Calu3 (cell line): ENCODE results near the gene DOCK11. TPM values are rescaled to one million over a fixed set of nuclear protein-coding genes. Genes with fewer than 3 reads are reported as not detected.

ENCODE experiments used
- BruUV-seq: library from RNA; stranded (reverse); fragments of 400-500 nt; replicated peaks from 2 replicates; lab custom pipeline; 2021; lab: Mats Ljungman, UMichigan
- CTCF ChIA-PET: fragments of 300-600 bp; sonication (Branson Sonifier 250); formaldehyde crosslinking; loops from one replicate; lab custom pipeline; 2022; ENCODE audit warnings: antibody characterized with exemption; lab: Charles Lee
- DNase-seq: peaks from one replicate; pipeline ENCODE4 v3.0.0; 2022
- H3K27ac Mint-ChIP-seq: one replicate; pipeline ENCODE4 v1.8.0; 2022; ENCODE audit warnings: mixed read lengths; ENCODE audit not compliant: unreplicated experiment
- H3K27me3 Mint-ChIP-seq: one replicate; pipeline ENCODE4 v1.8.0; 2022; ENCODE audit warnings: mixed read lengths; ENCODE audit not compliant: unreplicated experiment
- H3K36me3 Mint-ChIP-seq: one replicate; pipeline ENCODE4 v1.8.0; 2022; ENCODE audit warnings: mild to moderate bottlenecking, moderate library complexity, mixed read lengths; ENCODE audit not compliant: insufficient read depth, unreplicated experiment
- H3K4me1 Mint-ChIP-seq: one replicate; pipeline ENCODE4 v1.8.0; 2022; ENCODE audit warnings: mild to moderate bottlenecking, low read depth, mixed read lengths; ENCODE audit not compliant: unreplicated experiment
- H3K4me3 Mint-ChIP-seq: one replicate; pipeline ENCODE4 v1.8.0; 2022; ENCODE audit warnings: mild to moderate bottlenecking, low read depth, moderate library complexity, mixed read lengths; ENCODE audit not compliant: unreplicated experiment
- H3K9me3 Mint-ChIP-seq: one replicate; pipeline ENCODE4 v1.8.0; 2022; ENCODE audit warnings: low read depth, mixed read lengths; ENCODE audit not compliant: unreplicated experiment
- intact Hi-C: fragments of 100-400 bp; cut with micrococcal nuclease; formaldehyde crosslinking; loops from one replicate; pipeline ENCODE4 v1.10.0; 2022; ENCODE audit not compliant: unreplicated experiment
- total RNA-seq: library from RNA; stranded (reverse); gene quantifications from 2 replicates; pipeline ENCODE4 v1.2.3, GENCODE V29; 2022
- TF ChIP-seq, protein P1 (sequence below): fragments of 200-600 bp; IDR thresholded peaks from one replicate; pipeline ENCODE4 v1.8.0; 2022; ENCODE audit warnings: antibody characterized with exemption; ENCODE audit not compliant: unreplicated experiment

Gene DOCK11
- total RNA-seq, 1 experiment from 2014 or later, result 1.9 TPM

DNA sequence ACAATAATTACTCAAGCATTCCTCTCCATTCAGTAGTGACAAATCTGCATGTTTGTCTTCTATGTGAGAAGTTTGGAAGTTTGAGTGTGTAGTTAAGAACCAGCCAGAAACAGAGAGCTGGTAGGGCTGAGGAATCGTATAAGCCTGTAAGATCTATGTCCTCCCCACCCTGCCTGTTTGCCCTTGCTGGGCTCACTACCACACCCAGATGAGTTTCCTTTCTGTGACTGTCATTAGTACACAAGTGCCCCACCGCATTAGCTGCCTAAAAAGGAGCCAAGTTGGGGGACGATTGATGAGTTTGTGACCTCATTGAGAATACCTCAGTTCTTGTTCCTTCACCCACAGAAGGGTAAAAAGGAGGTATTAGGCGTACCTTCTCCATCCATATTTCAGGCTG lies 28.3 kb downstream of the DOCK11 start:
- Mint-ChIP-seq H3K27me3 (no peaks in the 10 kb centered on the region), H3K27ac (no peak overlapping the region), H3K36me3 (no peaks in the 10 kb centered on the region), H3K9me3 (no peaks in the 10 kb centered on the region), H3K4me1 (no peaks in the 10 kb centered on the region), H3K4me3 (no peak overlapping the region)
- TF ChIP-seq, protein P1, sequence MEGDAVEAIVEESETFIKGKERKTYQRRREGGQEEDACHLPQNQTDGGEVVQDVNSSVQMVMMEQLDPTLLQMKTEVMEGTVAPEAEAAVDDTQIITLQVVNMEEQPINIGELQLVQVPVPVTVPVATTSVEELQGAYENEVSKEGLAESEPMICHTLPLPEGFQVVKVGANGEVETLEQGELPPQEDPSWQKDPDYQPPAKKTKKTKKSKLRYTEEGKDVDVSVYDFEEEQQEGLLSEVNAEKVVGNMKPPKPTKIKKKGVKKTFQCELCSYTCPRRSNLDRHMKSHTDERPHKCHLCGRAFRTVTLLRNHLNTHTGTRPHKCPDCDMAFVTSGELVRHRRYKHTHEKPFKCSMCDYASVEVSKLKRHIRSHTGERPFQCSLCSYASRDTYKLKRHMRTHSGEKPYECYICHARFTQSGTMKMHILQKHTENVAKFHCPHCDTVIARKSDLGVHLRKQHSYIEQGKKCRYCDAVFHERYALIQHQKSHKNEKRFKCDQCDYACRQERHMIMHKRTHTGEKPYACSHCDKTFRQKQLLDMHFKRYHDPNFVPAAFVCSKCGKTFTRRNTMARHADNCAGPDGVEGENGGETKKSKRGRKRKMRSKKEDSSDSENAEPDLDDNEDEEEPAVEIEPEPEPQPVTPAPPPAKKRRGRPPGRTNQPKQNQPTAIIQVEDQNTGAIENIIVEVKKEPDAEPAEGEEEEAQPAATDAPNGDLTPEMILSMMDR, result no peak
- no peak for DNase-seq
- no TSS peak for BruUV-seq
- intact Hi-C loops, result no loop called here
- CTCF ChIA-PET, result no interaction called here

DNA sequence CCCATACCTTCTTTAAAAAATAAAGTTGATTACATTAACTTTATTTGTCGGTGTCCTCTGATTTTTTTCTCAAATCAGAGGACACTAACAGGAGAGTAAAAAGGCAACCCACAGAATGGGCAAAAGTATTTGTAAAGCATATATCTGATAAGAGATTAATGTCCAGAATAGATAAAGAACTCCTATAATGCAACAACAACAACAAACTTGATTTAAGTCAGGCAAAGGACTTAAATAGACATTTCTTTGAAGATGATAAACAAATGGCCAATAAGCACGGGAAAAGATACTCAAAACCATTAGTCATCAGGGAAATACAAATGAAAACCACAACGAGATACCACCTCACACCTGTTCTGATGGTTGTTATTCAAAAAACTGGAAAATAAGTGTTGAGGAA lies 28.7 kb downstream of the DOCK11 start:
- CTCF ChIA-PET, result interaction anchor here (0.7 kb wide), 1 partner anchor 30 kb away, joined by 5 read pairs; no protein-coding TSS in a partner anchor
- TF ChIP-seq, protein P1, result no peak
- Mint-ChIP-seq H3K9me3 (no peaks in the 10 kb centered on the region), H3K4me3 (no peak overlapping the region), H3K36me3 (no peaks in the 10 kb centered on the region), H3K27ac (no peak overlapping the region), H3K4me1 (no peaks in the 10 kb centered on the region), H3K27me3 (no peaks in the 10 kb centered on the region)
- BruUV-seq, result no TSS peak
- intact Hi-C loops, result no loop called here
- DNase-seq, result no peak

DNA sequence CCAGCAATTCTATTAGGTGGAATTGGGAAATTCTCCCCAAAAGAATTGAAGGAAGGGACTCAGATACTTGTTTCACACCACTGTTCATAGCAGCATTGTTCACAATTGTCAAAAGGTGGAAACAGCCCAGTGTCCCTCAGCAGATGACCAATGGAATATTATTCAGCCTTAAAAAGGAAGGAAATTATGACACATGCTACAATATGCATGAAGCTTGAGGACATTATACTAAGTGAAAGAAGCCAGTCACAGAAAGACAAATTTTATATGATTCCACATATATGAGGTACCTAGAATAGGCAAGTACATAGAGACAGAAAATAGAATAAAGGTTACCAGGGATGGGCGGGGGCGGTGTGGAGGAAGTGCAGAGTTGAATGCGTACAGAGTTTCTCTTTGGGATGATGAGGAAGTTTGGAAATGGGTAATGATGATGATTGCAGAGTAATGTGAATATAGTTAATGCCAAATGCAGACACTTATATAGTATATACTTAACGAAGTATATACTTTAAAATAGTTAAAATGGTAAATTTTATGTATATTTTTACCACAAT lies 29.6 kb downstream of the DOCK11 start:
- Mint-ChIP-seq H3K36me3 (peaks cover under 1% of the 10 kb centered on the region), H3K4me1 (no peaks in the 10 kb centered on the region), H3K9me3 (no peaks in the 10 kb centered on the region), H3K27me3 (peaks cover 6% of the 10 kb centered on the region), H3K27ac (no peak overlapping the region), H3K4me3 (no peak overlapping the region)
- TF ChIP-seq, protein P1, result no peak
- intact Hi-C loops, result no loop called here
- DNase-seq, result no peak
- no TSS peak for BruUV-seq
- CTCF ChIA-PET, result interaction anchor here (0.7 kb wide), 1 partner anchor 29 kb away, joined by 5 read pairs; no protein-coding TSS in a partner anchor

DNA sequence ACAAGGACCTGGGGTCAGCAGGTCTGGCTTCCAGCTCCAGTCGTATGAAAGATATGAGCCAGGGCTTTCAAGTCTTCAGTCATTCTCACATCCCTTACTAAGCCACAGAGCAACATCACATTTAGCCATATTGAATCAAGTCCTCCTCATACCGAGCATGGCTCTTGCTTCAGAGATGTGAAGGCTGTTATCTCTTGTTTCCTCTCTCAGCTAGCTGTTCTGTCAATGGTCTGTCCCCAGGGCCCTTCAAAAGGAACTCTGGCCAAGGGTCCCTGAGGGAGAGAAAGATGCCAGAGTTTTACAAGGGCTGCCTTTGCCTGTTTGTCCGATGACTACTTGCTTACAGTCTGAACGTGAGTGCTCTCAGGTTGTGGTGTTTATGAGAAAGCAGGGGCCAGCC lies 30.5 kb downstream of the DOCK11 start:
- H3K36me3 Mint-ChIP-seq, result peaks cover 4% of the 10 kb centered on the region
- CTCF ChIA-PET, result no interaction called here
- H3K27ac Mint-ChIP-seq, result no peak overlapping the region
- no TSS peak for BruUV-seq
- TF ChIP-seq, protein P1, result no peak
- no peaks in the 10 kb centered on the region for H3K9me3 Mint-ChIP-seq
- no peak for DNase-seq
- H3K4me1 Mint-ChIP-seq, result no peaks in the 10 kb centered on the region
- H3K27me3 Mint-ChIP-seq, result peaks cover 15% of the 10 kb centered on the region
- intact Hi-C loops, result no loop called here
- H3K4me3 Mint-ChIP-seq, result no peak overlapping the region
